GM19025 (cell line): ENCODE measurements around the gene MR1.

Experiments
- ATAC-seq: cut with Tn5 transposase; IDR thresholded peaks from one replicate; pipeline ENCODE4 v1.9.1; 2021; ENCODE audit warnings: mild to moderate bottlenecking, low read depth, moderate library complexity; ENCODE audit not compliant: unreplicated experiment

Gene MR1

GRCh38 chr1:181033799-181034451, at the start of gene MR1:
Gene MR1 (plus strand): TSS chr1:181033983. CDS start chr1:181034008, 25 bp downstream.
- peak; percentile 91 for ATAC-seq

GRCh38 chr1:180988253-180988752, 45.5 kb upstream of the MR1 start:
- no peak for ATAC-seq

DNA sequence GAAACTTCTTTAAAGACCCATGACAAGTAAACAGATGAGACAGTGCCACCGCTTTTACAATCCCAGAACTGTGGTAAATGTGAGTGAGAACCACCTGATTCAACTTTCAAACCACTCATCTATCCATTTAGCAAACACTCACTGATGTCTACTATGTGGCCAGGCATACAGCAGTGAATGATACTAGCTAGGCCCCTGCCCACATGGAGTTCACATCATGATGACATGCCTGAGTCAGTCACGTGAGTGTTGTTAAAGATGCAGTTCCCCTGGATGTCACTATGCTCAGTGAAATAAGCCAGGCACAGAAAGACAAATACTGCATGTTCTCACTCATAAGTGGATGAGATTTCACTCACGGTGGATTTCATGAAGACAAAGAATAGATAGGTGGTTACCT, 39.5 kb upstream of the MR1 start:
- no peak for ATAC-seq

- no peak for ATAC-seq
These were observed 35.8 kb upstream of the MR1 start for GRCh38 chr1:180997843-180998504.

- ATAC-seq, result no peak
These were observed 32.5 kb upstream of the MR1 start for GRCh38 chr1:181001091-181001780.

DNA sequence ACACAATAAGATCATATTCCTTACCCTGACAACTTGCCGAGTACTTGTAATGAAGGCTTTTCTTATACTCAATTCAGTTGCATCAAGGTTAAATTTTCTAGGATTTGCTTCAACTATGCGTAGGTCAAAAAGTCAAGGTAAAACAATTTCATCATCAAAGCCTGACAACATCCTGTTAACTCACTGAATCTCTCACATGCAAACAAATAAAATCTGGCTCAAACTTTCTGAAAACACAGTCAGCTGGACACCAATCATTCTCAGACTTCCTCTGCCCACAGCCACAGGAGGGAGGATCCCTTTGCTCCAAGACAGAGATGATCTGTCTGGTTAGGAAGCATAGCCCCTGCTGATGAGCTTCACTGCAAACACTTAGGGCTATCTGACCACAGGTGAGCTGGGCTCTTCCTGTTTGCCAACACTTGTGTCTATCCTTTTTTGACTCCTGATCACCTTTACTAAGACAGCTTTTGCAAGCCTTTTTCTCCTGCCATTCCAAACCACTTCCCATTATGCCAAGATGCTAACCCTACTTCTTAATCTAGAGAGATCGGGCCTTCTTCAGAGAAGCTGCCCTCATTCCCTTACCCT, 31.1 kb upstream of the MR1 start:
- ATAC-seq, result no peak

GRCh38 chr1:181010789-181011188, 23.0 kb upstream of the MR1 start:
- no peak for ATAC-seq

GRCh38 chr1:181011301-181012202, 22.2 kb upstream of the MR1 start:
- ATAC-seq, result no peak

GRCh38 chr1:181012203-181012745, 21.5 kb upstream of the MR1 start:
- ATAC-seq, result no peak

GRCh38 chr1:181013144-181013543, 20.6 kb upstream of the MR1 start:
- ATAC-seq, result no peak

- ATAC-seq, result no peak
These were observed 19.1 kb upstream of the MR1 start for GRCh38 chr1:181014477-181015250.

GRCh38 chr1:181015251-181015615, 18.6 kb upstream of the MR1 start:
- no peak for ATAC-seq

DNA sequence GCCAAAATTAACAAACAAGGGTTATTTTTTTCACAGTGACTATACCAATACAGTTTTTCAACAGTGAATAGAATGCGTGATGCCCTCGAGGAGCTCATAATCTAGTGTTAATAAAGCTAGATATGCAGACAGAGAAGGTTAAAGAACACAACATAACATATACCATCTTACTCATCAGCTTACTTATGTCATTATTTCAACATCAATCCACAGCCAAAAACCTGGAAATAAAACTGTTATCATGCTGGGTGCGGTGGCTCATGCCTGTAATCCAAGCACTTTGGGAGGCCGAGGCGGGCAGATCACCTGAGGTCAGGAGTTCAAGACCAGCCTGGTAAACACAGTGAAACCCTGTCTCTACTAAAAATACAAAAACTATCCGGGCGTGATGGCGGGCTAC, 17.2 kb upstream of the MR1 start:
- no peak for ATAC-seq

- ATAC-seq, result no peak
These were observed 14.7 kb upstream of the MR1 start for GRCh38 chr1:181018901-181019681.

- ATAC-seq, result no peak
These were observed 12.6 kb upstream of the MR1 start for GRCh38 chr1:181021159-181021558.

DNA sequence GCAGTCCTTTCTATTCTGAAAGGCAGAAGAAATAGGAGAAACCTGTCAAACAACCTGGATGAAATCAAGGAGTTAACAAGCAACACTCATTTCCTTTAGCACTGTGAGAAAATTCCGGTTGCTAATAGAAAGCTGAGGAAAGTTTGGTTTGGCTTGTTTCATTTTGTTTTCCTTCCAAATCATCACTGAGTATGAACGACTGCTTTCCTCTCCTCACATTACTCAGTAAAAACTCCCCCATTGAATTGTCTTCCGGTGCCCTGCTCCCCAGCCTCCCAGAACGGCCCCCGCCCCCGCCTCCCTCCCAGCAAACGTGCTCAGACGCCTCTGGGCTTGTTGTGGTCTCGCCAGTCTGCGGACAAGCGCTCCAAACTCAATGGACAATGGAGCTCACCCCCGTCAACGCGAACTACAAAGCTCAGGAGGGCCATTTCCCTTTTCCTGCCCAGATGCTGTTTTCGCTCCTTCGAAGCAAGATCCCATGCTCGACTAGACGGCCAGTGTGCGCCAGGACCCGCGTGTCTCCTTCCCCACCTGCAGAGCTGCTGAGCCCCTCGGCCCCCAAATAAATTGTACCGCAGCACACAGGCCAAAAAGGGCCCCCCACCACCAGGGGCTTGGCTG, 11.9 kb upstream of the MR1 start:
- peak; percentile 40 for ATAC-seq

DNA sequence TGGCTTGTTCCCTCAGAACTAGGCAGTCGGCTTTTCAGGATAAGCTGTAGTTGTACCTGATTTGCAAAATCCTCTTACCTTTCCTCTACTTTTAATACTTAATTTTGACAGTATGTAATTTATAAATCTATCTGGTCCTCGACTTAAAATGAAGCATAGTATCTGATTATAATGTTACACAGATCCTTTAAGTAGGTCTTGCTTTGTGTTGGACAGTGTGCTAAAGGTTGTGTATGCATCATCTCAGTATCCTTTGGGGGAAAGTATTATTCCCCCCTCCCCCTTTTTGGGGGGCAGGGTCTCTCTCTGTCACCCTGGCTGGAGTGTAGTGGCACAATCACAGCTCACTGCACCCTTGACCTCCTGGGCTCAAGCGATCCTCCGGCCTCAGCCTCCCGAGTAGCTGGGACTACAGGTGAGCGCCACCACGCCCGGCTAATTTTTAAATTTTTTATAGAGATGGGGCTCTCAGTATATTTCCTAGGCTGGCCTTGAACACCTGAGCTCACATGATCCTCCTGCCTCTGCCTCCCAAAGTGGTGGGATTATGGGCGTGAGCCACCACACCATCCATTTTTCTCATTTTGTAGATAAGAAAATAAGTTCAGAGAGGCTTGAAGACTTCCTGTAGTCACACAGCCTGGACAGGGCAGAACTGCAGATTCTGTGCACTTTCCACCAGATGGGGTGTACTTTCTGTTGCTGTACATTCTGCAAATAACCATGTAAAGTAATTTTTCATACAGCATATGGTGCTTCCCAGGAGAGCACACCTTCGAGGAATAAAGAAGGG, 10.3 kb upstream of the MR1 start:
- no peak for ATAC-seq
